ENCODE data around the gene ZNF469.

The ZNF469 gene

GRCh38 chr16:88382491-88383400 is at the start of gene ZNF469:
Gene ZNF469, plus strand, starts transcription at chr16:88382959. Its CDS starts 44,512 bp downstream, at chr16:88427471.
- no peaks in the 10 kb centered on the region for H3K9me3 Mint-ChIP-seq
- H3K4me1 Mint-ChIP-seq, result peaks cover 4% of the 10 kb centered on the region
- peaks cover 20% of the 10 kb centered on the region for H3K27me3 Mint-ChIP-seq
- H3K27ac Mint-ChIP-seq, result no peak within 1 kb of the TSS
- H3K4me3 Mint-ChIP-seq, result peak within 1 kb of the TSS; percentile 68
- no peaks in the 10 kb centered on the region for H3K36me3 Mint-ChIP-seq

- Mint-ChIP-seq H3K36me3 (no peaks in the 10 kb centered on the region), H3K27me3 (peaks cover 2% of the 10 kb centered on the region), H3K4me3 (peak overlapping the region; percentile 1), H3K4me1 (peaks cover 7% of the 10 kb centered on the region), H3K27ac (peak overlapping the region; percentile 9), H3K9me3 (no peaks in the 10 kb centered on the region)
Measured at GRCh38 chr16:88333848-88334777, 48.6 kb upstream of the ZNF469 start.

- Mint-ChIP-seq H3K27ac (no peak overlapping the region), H3K4me3 (no peak overlapping the region), H3K4me1 (peaks cover 7% of the 10 kb centered on the region), H3K36me3 (no peaks in the 10 kb centered on the region), H3K9me3 (no peaks in the 10 kb centered on the region), H3K27me3 (peaks cover 2% of the 10 kb centered on the region)
Measured at GRCh38 chr16:88334778-88335720, 47.7 kb upstream of the ZNF469 start.

DNA sequence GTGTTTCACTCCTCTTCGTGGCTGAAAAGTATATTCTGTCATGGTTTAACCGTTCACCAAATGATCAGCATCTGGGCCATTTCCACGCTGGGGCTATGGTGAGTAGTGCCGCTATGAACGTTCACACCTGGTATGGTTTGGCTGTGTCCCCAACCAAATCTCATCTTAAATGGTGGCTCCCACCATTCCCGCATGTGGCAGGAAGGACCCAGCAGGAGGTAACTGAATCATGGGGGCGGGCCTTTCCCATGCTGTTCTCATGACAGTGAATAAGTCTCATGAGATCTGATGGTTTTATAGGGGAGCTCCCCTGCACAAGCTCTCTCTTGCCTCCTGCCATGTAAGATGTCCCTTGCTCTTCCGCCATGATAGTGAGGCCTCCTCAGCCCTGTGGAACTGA is 45.7 kb upstream of the ZNF469 start:
- Mint-ChIP-seq H3K36me3 (no peaks in the 10 kb centered on the region), H3K4me1 (peaks cover 7% of the 10 kb centered on the region), H3K27ac (no peak overlapping the region), H3K27me3 (peaks cover 2% of the 10 kb centered on the region), H3K9me3 (no peaks in the 10 kb centered on the region), H3K4me3 (no peak overlapping the region)

- Mint-ChIP-seq H3K4me1 (peaks cover 7% of the 10 kb centered on the region), H3K27me3 (peaks cover 2% of the 10 kb centered on the region)
Measured at GRCh38 chr16:88337538-88337937, 45.2 kb upstream of the ZNF469 start.

GRCh38 chr16:88338111-88338510 is 44.6 kb upstream of the ZNF469 start:
- no peaks in the 10 kb centered on the region for H3K36me3 Mint-ChIP-seq
- no peak overlapping the region for H3K27ac Mint-ChIP-seq
- H3K9me3 Mint-ChIP-seq, result no peaks in the 10 kb centered on the region
- H3K4me1 Mint-ChIP-seq, result peaks cover 7% of the 10 kb centered on the region
- H3K4me3 Mint-ChIP-seq, result no peak overlapping the region
- H3K27me3 Mint-ChIP-seq, result peaks cover 2% of the 10 kb centered on the region

More at GRCh38 chr16:88337538-88337937, 45.2 kb upstream of the ZNF469 start:
- Mint-ChIP-seq H3K4me3 (no peak overlapping the region), H3K9me3 (no peaks in the 10 kb centered on the region), H3K27ac (no peak overlapping the region), H3K36me3 (no peaks in the 10 kb centered on the region)

GRCh38 chr16:88338896-88339295 is 43.9 kb upstream of the ZNF469 start:
- H3K4me1 Mint-ChIP-seq, result peaks cover 2% of the 10 kb centered on the region
- no peaks in the 10 kb centered on the region for H3K9me3 Mint-ChIP-seq
- no peak overlapping the region for H3K27ac Mint-ChIP-seq
- no peak overlapping the region for H3K4me3 Mint-ChIP-seq
- H3K27me3 Mint-ChIP-seq, result no peaks in the 10 kb centered on the region
- H3K36me3 Mint-ChIP-seq, result no peaks in the 10 kb centered on the region

DNA sequence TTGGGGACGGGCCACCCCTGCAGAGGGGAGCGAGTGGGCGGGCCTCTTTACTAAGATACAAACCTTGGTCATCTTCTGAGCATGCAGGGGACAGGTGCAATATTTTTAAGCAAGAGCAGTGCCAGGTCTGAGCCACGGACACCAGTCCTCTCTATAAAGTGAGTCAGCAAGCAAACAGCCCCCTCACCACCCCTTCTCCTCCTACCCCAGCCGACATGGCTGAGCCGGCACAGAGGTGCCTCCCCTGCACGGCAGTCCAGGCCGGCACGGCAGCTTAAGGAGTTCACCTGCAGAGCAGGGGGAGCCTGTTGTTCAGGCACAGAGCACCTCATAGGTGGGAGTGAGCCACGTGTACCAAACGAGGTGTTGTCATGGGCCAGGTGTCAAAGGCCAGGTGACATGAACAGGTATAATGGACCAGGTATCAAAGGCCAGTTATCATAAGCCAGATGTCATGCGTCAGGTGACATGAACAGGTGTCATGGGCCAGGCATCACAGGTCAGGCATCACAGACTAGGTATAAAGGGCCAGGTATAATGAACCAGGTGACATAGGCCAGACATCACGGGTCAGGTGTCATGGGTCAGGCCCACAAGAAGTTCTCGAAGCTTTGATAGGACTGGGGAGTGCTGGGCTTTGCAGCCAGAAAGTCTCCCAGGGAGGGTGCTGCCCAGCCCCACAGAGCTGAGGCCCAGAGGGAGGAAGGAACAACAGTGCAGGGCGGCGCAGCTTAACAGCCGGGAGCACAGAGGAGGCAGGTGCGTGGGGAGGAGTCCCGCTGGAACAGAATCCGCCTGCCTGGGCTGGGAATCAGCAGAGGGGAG is 42.6 kb upstream of the ZNF469 start:
- Mint-ChIP-seq H3K4me1 (no peaks in the 10 kb centered on the region), H3K36me3 (no peaks in the 10 kb centered on the region), H3K27ac (no peak overlapping the region), H3K9me3 (no peaks in the 10 kb centered on the region), H3K27me3 (no peaks in the 10 kb centered on the region), H3K4me3 (no peak overlapping the region)

DNA sequence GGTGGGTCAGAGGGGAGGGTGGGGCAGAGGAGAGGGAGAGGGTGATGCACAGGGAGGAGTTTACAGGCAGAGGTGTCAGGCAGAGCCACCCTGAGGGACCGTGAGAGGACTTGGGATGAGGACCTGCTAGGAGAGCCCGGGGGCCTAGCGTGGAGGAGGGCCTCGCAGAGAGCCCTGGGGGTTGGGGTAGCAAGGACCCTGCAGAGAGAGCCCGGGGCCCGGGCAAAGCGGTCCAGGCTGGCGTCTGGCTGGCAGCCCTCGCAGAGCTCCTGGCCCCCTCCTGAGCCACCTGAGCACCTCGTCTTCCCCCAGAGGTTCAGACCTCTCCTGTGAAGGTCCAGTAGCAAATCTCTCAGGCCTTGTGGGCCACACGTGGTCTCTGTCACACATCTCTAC is 42.0 kb upstream of the ZNF469 start:
- Mint-ChIP-seq H3K9me3 (no peaks in the 10 kb centered on the region), H3K27me3 (no peaks in the 10 kb centered on the region), H3K36me3 (no peaks in the 10 kb centered on the region), H3K27ac (no peak overlapping the region), H3K4me1 (no peaks in the 10 kb centered on the region), H3K4me3 (no peak overlapping the region)

DNA sequence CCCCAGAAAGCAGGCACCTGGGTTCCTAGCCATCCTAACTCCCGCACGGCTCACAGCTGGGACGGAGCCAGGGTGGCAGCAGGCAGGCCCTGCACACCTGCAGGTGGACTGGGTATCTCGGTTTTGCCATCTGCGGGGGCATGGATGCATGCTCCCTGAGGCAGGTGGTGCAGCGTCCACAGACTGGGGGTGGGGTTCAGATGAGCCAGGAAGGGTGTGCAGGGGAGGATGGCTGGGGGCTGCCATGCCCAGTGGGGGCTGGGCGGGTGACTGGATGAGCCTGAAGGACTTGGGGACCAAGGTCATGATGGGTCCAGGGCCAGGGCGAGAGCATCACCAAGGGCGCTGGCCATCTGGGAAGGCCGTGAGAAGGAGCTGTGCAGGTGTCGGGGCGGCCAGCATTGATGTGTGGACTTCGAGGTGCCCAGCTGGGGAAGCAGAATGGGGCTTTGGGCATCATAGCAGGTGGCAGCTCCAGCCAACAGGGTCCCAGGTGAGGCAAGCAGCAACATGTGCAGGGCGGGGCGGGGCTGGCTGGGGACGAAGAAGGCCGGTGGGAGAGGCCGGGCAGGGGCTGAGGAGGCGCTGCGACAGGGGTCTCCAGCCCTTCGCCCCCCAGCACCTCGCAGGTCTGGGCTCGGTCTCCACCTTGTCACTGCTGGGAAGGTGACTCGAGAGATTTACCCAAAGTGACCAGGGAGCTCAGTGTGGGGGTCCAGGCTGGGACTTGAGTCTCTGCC is 41.0 kb upstream of the ZNF469 start:
- Mint-ChIP-seq H3K27ac (no peak overlapping the region), H3K9me3 (no peaks in the 10 kb centered on the region), H3K4me1 (no peaks in the 10 kb centered on the region), H3K27me3 (no peaks in the 10 kb centered on the region), H3K4me3 (no peak overlapping the region), H3K36me3 (no peaks in the 10 kb centered on the region)

DNA sequence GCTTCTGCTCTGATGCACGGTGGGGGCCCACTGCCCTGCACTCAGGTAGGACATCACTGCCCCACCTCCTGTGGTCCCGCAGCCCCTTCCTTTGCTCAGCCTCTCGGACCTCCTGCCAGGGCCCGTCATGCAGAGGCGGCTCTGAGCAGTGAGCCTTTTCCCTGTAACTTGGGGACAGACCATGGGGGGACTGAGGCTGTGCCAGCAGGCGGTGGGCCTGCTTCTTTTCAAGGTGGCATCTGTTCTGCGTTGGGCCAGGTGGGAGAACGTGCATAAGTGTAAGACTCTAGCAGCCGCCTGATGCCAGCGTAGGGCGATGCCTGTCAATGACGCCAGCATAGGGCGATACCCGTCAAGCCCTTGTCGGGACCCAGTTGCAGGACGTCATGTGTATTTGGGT is 40.3 kb upstream of the ZNF469 start:
- Mint-ChIP-seq H3K4me1 (no peaks in the 10 kb centered on the region), H3K27ac (no peak overlapping the region), H3K9me3 (no peaks in the 10 kb centered on the region), H3K27me3 (no peaks in the 10 kb centered on the region), H3K4me3 (no peak overlapping the region), H3K36me3 (no peaks in the 10 kb centered on the region)

GRCh38 chr16:88343271-88343791 is 39.4 kb upstream of the ZNF469 start:
- no peak overlapping the region for H3K27ac Mint-ChIP-seq
- H3K27me3 Mint-ChIP-seq, result no peaks in the 10 kb centered on the region
- peaks cover 4% of the 10 kb centered on the region for H3K4me1 Mint-ChIP-seq
- H3K9me3 Mint-ChIP-seq, result no peaks in the 10 kb centered on the region
- H3K4me3 Mint-ChIP-seq, result no peak overlapping the region
- H3K36me3 Mint-ChIP-seq, result no peaks in the 10 kb centered on the region

DNA sequence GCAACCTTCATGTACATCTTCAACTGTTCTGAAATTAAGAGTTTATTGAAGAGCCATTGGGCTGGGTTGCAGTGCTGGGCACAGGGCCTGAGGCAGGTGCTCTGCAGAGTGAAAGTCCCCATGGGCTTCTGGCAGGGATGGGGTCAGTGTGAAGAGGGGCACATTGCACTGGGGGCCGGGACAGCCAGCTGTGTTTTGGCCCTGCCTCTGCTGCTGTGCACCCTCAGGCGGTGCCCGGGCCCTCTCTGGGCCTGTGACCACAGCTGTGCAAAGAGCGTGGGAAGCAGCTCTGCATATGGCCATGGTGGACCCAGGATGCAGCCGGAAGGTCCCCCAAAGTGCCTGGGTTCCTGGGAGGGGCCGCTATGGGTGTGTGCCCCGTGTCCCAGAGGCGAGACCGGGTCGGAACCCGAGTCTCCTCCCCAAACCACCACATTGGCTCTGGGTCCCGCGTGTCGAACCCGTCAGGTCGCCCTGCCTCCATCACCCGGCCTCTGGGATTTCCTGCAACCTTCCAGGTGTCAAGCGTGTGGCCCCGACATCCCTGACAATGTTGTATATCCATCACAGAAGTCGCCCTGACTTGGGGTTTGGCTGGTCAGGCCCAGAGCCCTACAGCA is 38.2 kb upstream of the ZNF469 start:
- H3K4me3 Mint-ChIP-seq, result no peak overlapping the region
- no peaks in the 10 kb centered on the region for H3K27me3 Mint-ChIP-seq
- H3K27ac Mint-ChIP-seq, result no peak overlapping the region
- H3K9me3 Mint-ChIP-seq, result no peaks in the 10 kb centered on the region
- H3K4me1 Mint-ChIP-seq, result peaks cover 4% of the 10 kb centered on the region
- no peaks in the 10 kb centered on the region for H3K36me3 Mint-ChIP-seq
